ENCODE data around the gene DROSHA.

DNA sequence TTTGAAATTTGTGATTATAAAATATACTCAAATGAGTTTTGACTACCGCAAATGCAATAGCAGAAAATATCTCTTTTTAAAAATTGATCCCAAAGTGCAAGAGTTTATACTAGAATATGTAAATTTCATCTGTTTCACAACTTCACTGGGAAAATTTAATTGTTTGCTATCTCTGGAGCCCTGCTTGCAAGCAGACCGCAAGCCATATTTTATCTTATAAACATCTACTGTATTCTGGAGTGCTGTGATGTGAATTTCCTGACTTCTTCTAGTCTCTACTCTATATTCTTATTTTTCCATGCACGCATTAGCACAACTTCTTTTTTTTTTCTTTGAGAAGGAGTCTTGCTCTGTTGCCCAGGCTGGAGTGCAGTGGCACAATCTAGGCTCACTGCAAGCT is 98.7 kb downstream of the DROSHA start:
- TF ChIP-seq, protein P1, sequence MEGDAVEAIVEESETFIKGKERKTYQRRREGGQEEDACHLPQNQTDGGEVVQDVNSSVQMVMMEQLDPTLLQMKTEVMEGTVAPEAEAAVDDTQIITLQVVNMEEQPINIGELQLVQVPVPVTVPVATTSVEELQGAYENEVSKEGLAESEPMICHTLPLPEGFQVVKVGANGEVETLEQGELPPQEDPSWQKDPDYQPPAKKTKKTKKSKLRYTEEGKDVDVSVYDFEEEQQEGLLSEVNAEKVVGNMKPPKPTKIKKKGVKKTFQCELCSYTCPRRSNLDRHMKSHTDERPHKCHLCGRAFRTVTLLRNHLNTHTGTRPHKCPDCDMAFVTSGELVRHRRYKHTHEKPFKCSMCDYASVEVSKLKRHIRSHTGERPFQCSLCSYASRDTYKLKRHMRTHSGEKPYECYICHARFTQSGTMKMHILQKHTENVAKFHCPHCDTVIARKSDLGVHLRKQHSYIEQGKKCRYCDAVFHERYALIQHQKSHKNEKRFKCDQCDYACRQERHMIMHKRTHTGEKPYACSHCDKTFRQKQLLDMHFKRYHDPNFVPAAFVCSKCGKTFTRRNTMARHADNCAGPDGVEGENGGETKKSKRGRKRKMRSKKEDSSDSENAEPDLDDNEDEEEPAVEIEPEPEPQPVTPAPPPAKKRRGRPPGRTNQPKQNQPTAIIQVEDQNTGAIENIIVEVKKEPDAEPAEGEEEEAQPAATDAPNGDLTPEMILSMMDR (conservative IDR thresholded peaks at IDR 0.05), result no peak
- TF ChIP-seq EZH2 (IDR thresholded peaks at IDR 0.05; ENCODE audit: low read depth), result no peak
